Gastroesophageal sphincter (tissue), 4 donors: Measurements from ENCODE around the gene RFPL4A. TPM values are rescaled to one million over a fixed set of nuclear protein-coding genes. Genes with fewer than 3 reads are reported as not detected.
"Not testable (repeated sequence)": the region's sequence is repeated elsewhere in the genome, so short reads cannot be mapped to it uniquely, and the experiment has no call there.

ENCODE experiments used
- ATAC-seq: fragments of 150-250 bp; one replicate; pipeline ENCODE4 v1.9.1; 2016; ENCODE audit warnings: mild to moderate bottlenecking, moderate library complexity
- H3K27ac ChIP-seq, 4 donors: fragments of 200-600 bp; sonication (generic) in 3 of 4; 1 replicate in 3 of 4; 2 replicates in 1 of 4; pipeline ENCODE4 v1.5.1; 2016 to 2019
- H3K27me3 ChIP-seq: fragments of 200-600 bp; sonication (generic); one replicate; pipeline ENCODE4 v1.5.1; 2019
- H3K36me3 ChIP-seq, 2 donors: fragments of 200-600 bp; sonication (generic); one replicate each; pipeline ENCODE4 v1.5.1; 2019; ENCODE audit warnings: control low read depth in 1 of 2
- H3K4me1 ChIP-seq, 3 donors: fragments of 200-600 bp; sonication (generic); 1 replicate in 2 of 3; 2 replicates in 1 of 3; pipeline ENCODE4 v1.5.1; 2016 to 2019; ENCODE audit warnings: control low read depth in 2 of 3
- H3K4me3 ChIP-seq, 2 donors: fragments of 200-600 bp; sonication (generic); one replicate each; pipeline ENCODE4 v1.5.1; 2019; ENCODE audit warnings: mild to moderate bottlenecking in 1 of 2, moderate library complexity in 1 of 2
- H3K9me3 ChIP-seq, 3 donors: fragments of 200-600 bp; sonication (generic); one replicate each; pipeline ENCODE4 v1.5.1; 2017 to 2019; ENCODE audit warnings: control low read depth in 2 of 3
- CTCF ChIP-seq, 4 experiments: fragments of 200-600 bp in 2 of 4; fragments of 450-650 bp in 2 of 4; sonication (generic) in 1 of 4; IDR thresholded peaks; one replicate each; pipeline ENCODE4 v1.5.1; 2017 to 2019; ENCODE audit warnings: antibody characterized with exemption in 4 of 4, mild to moderate bottlenecking in 2 of 4, moderate library complexity in 2 of 4
- EP300 ChIP-seq: sonication (generic); formaldehyde crosslinking; IDR thresholded peaks from one replicate; pipeline ENCODE4 v1.6.1; 2017; ENCODE audit warnings: antibody characterized with exemption, mild to moderate bottlenecking
- POLR2A ChIP-seq, 2 donors: fragments of 450-650 bp; IDR thresholded peaks; one replicate each; pipeline ENCODE4 v1.6.1; 2017; ENCODE audit warnings: antibody characterized with exemption in 2 of 2, mild to moderate bottlenecking in 2 of 2, moderate library complexity in 1 of 2
- POLR2AphosphoS5 ChIP-seq: sonication (generic); formaldehyde crosslinking; IDR thresholded peaks from one replicate; pipeline ENCODE4 v1.6.1; 2017; ENCODE audit warnings: antibody characterized with exemption
- WGBS, 2 donors: methylation state at CpG; one replicate each; pipeline ENCODE4 v1.1.5; 2018; ENCODE audit warnings: low coverage in 1 of 2; 5-methylcytosine and 5-hydroxymethylcytosine counted together
- total RNA-seq, 4 donors: library from RNA; depleted of rRNA; stranded (reverse); fragments of >200 nt; gene quantifications; one replicate each; pipeline ENCODE4 v1.1.0, GENCODE V29; 2016

RFPL4A gene
- total RNA-seq, result not detected

GRCh38 chr19:55758797-55759196 is at the start of gene RFPL4A:
Gene RFPL4A, plus strand, starts transcription at chr19:55759097. Its CDS starts 2,704 bp downstream, at chr19:55761801.
- not testable (repeated sequence) for H3K4me3 ChIP-seq, ATAC-seq, H3K36me3 ChIP-seq, H3K27ac ChIP-seq, H3K4me1 ChIP-seq, H3K9me3 ChIP-seq
- peaks cover 15% of the 10 kb centered on the region for H3K27me3 ChIP-seq
- WGBS, 2 donors, result 77 to 87% methylated on average over 3 of the region's 3 CpGs

- H3K27me3 ChIP-seq, result peaks cover 15% of the 10 kb centered on the region
- no peak overlapping the region for H3K4me3 ChIP-seq
- TF ChIP-seq POLR2A (IDR thresholded peaks at IDR 0.05), result no peak
- TF ChIP-seq CTCF (IDR thresholded peaks at IDR 0.05), result no peak
- TF ChIP-seq POLR2AphosphoS5, result no peak
- no peak for TF ChIP-seq EP300
- H3K4me1 ChIP-seq, result no peaks in the 10 kb centered on the region
- no peaks in the 10 kb centered on the region for H3K36me3 ChIP-seq
- no peaks in the 10 kb centered on the region for H3K9me3 ChIP-seq
- 40 to 50% methylated on average over 1 of the region's 18 CpGs for WGBS, 2 donors
- ATAC-seq, result no peak
- no peak overlapping the region for H3K27ac ChIP-seq
These were observed 47.2 kb upstream of the RFPL4A start for GRCh38 chr19:55711719-55712118.

GRCh38 chr19:55712804-55713631 is 45.9 kb upstream of the RFPL4A start:
- ATAC-seq, result no peak
- Histone ChIP-seq H3K27me3 (peaks cover 28% of the 10 kb centered on the region), H3K9me3 (no peaks in the 10 kb centered on the region), H3K27ac (no peak overlapping the region), H3K4me3 (no peak overlapping the region), H3K4me1 (no peaks in the 10 kb centered on the region), H3K36me3 (no peaks in the 10 kb centered on the region)
- WGBS, 2 donors, result 85 to 100% methylated on average over 2 of the region's 3 CpGs
- TF ChIP-seq CTCF (IDR thresholded peaks at IDR 0.05) (no peak), POLR2AphosphoS5 (no peak), POLR2A (IDR thresholded peaks at IDR 0.05) (no peak), EP300 (no peak)

DNA sequence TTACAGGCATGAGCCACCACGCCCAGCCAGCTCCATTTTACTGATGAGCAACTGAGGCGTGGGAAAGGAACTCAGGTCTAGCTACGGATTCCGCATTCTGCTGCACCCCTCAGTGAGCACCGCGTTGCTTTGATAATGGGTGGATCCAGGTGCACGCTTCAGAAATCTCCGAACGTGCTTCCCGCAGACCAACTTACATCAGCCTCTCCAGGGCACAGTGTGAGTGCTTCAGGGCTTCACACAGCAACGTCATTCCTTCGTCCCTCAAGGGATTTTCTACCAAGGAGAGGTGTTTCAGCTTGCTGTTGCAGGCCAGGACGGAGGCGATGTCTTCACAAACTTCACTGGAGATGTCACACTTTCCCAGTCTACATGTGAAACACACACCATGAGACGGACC is 42.4 kb upstream of the RFPL4A start:
- H3K4me3 ChIP-seq, result no peak overlapping the region
- no peaks in the 10 kb centered on the region for H3K36me3 ChIP-seq
- TF ChIP-seq CTCF (IDR thresholded peaks at IDR 0.05) (no peak), EP300 (no peak), POLR2A (IDR thresholded peaks at IDR 0.05) (no peak), POLR2AphosphoS5 (no peak)
- ATAC-seq, result no peak
- peaks cover 0 to 13% (median 0%) of the 10 kb centered on the region in 3 donors for H3K9me3 ChIP-seq
- WGBS, 2 donors, result 74 to 75% methylated on average over 2 to 3 of the region's 15 CpGs
- H3K4me1 ChIP-seq, result no peaks in the 10 kb centered on the region
- peaks cover 61% of the 10 kb centered on the region for H3K27me3 ChIP-seq
- no peak overlapping the region for H3K27ac ChIP-seq

- Histone ChIP-seq H3K27me3 (peaks cover 67% of the 10 kb centered on the region), H3K27ac (no peak overlapping the region), H3K36me3 (no peaks in the 10 kb centered on the region), H3K4me1 (no peaks in the 10 kb centered on the region), H3K9me3 (peaks cover 0 to 18% (median 0%) of the 10 kb centered on the region in 3 donors), H3K4me3 (no peak overlapping the region)
- no peak for ATAC-seq
- no peak for TF ChIP-seq POLR2A (IDR thresholded peaks at IDR 0.05)
- TF ChIP-seq POLR2AphosphoS5, result no peak
- TF ChIP-seq CTCF (IDR thresholded peaks at IDR 0.05), result no peak
- TF ChIP-seq EP300, result no peak
- WGBS, 2 donors, result 60 to 75% methylated on average over 1 to 9 of the region's 11 CpGs
These were observed 41.6 kb upstream of the RFPL4A start for GRCh38 chr19:55717251-55717650.

DNA sequence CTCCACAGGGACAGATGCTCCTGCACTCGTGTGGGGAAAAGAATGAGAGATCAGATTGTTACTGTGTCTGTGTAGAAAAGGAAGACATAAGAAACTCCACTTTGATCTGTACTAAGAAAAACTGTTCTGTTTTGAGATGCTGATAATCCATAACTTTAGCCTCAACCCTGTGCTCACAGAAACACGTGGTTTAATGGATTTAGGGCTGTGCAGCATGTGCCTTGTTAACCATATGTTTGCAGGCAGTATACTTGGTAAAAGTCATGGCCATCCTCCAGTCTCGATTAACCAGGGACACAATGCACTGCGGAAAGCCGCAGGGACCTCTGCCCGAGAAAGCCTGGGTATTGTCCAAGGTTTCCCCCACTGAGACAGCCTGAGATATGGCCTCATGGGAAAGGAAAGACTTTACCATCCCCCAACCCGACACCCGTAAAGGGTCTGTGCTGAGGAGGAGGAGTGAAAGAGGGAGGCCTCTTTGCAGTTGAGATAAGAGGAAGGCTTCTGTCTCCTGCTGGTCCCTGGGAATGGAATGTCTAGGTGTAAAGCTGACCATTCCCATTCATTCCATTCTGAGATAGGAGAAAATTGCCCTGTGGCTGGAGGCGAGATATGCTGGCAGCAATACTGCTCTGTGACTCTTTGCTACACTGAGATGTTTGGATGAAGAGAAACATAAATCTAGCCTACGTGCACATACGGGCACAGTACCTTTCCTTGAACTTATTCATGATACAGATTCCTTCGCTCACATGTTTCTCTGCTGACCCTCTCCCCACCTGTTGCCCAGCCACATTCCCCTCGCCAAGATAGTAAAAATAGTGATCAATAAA is 40.8 kb upstream of the RFPL4A start:
- ATAC-seq, result not testable (repeated sequence)
- 44 to 64% methylated on average over 3 to 7 of the region's 13 CpGs for WGBS, 2 donors
- H3K27me3 ChIP-seq, result peaks cover 67% of the 10 kb centered on the region

More for the DNA sequence above, 40.8 kb upstream of the RFPL4A start:
- not testable (repeated sequence) for H3K4me3 ChIP-seq, H3K4me1 ChIP-seq, H3K36me3 ChIP-seq, H3K27ac ChIP-seq
- peaks cover 0 to 18% (median 0%) of the 10 kb centered on the region in 3 donors for H3K9me3 ChIP-seq
